Upper lobe of right lung (tissue), 1 donor: ENCODE results near the gene SSMEM1. TPM values are rescaled to one million over a fixed set of nuclear protein-coding genes. Genes with fewer than 3 reads are reported as not detected.

Experiments
- ATAC-seq: fragments of 200-7000 bp; cut with Tn5 transposase; one replicate; pipeline ENCODE4 v1.9.1; 2020; ENCODE audit warnings: mild to moderate bottlenecking, moderate library complexity
- DNase-seq: peaks from one replicate; pipeline ENCODE4 v3.0.0-alpha.2; 2020
- H3K27ac ChIP-seq: fragments of 200-600 bp; one replicate; pipeline ENCODE4 v1.8.0; 2022
- H3K27me3 ChIP-seq: fragments of 200-600 bp; one replicate; pipeline ENCODE4 v1.8.0; 2022; ENCODE audit warnings: mild to moderate bottlenecking
- H3K36me3 ChIP-seq: fragments of 200-600 bp; one replicate; pipeline ENCODE4 v1.8.0; 2022
- H3K4me1 ChIP-seq: fragments of 200-600 bp; one replicate; pipeline ENCODE4 v1.8.0; 2022
- H3K4me3 ChIP-seq: fragments of 200-600 bp; one replicate; pipeline ENCODE4 v1.8.0; 2022; ENCODE audit warnings: mild to moderate bottlenecking
- H3K9me3 ChIP-seq: fragments of 200-600 bp; one replicate; pipeline ENCODE4 v1.8.0; 2022
- CTCF ChIP-seq: fragments of 200-600 bp; IDR thresholded peaks from one replicate; pipeline ENCODE4 v1.8.0; 2022; ENCODE audit warnings: antibody characterized with exemption
- intact Hi-C: fragments of 100-400 bp; cut with DNase I; formaldehyde crosslinking; loops from one replicate; pipeline ENCODE4 v1.11.0; 2022
- total RNA-seq: library from RNA; stranded (reverse); fragmentation: NEBNext Ultra II Directional; extraction: Animal tissue kit (Norgen Biotek cat#: 25700); gene quantifications from one replicate; pipeline ENCODE4 v1.2.1, GENCODE V29; 2021
- donor health status: DM: no; HTN: yes; CAD: no; lungs with severe emphysema.

Gene SSMEM1
- total RNA-seq, 1 donor from 2014 or later = not detected

DNA sequence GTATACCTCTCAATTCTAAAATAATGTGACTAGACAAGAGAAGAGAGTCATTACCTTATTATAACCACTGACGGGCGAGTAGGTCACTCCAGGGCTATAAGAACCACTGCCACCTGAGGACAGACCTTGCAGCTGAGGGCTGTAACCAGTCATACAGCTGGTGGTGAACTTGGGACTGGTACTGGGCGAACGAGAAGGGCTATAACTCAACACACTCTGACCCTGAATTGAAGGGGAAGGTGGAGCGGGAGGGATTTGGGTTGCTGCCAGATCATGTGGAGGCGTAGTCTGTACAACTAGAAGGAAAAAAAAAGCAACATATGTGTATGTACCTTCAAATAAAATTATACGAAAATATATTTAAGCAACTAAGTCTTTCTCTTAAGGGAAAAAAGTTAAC lies 5.9 kb upstream of the SSMEM1 start:
- Histone ChIP-seq H3K9me3 (no peaks in the 10 kb centered on the region), H3K36me3 (peaks cover 68% of the 10 kb centered on the region), H3K27ac (no peak overlapping the region), H3K4me3 (no peak overlapping the region), H3K27me3 (no peaks in the 10 kb centered on the region), H3K4me1 (peaks cover 8% of the 10 kb centered on the region)
- DNase-seq (no peak), ATAC-seq (no peak)
- intact Hi-C loops = no loop called here
- no peak for TF ChIP-seq CTCF

DNA sequence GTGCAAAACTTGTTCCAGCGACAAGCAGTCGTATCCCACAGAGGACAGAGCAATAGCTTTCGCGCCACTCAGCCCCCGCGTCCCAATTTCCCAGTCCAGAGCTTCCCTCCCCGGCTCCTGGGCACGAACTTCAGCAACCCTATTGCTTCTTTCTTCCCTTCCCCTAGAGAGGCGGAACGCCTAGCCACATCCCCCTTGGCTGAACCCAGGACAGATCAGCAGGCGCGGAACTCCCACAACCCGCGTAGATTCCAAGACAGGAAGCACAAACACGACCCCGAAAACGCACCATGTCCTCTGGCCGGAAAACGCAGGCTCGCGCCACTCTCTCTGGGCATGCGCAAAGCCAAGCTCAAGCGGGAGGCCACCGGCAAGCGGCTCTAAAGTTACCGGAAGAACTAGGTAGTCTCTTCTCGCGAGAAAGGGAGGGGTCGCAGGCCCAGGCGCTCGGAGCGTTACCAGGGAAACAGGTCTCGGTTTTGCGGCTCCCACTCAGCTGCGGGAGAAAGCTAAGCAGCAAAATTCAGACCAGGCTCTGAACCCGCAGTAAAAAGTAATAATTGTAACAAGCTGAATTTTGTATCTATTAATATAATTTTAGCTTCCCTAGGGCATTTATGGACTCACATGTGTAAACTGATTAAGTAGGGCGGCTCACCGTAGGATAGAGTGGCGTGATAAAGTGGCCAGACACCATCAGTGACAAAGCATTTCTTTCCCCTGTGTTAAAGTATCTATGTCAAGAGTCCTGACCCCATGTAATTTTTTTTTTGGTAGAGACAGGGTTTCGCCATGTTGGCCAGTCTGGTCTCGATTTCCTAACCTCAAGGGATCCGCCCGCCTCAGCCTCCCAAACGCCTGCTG lies 2.3 kb upstream of the SSMEM1 start, which contains the start of gene TMEM209:
Gene TMEM209, minus strand, starts transcription at position 323 of the 864 bp plus-strand sequence. Its CDS starts 31 bp downstream, at position 292.
- Histone ChIP-seq H3K9me3 (no peaks in the 10 kb centered on the region), H3K4me1 (peaks cover 8% of the 10 kb centered on the region), H3K36me3 (peaks cover 34% of the 10 kb centered on the region), H3K27ac (peak within 1 kb of the TSS; percentile 91), H3K27me3 (no peaks in the 10 kb centered on the region), H3K4me3 (peak within 1 kb of the TSS; percentile 72)
- intact Hi-C loops = no loop called here
- no peak for TF ChIP-seq CTCF
- peak; percentile 97 for DNase-seq
- ATAC-seq = peak; percentile 98

GRCh38 chr7:130207033-130207432 lies 627 bp upstream of the SSMEM1 start:
- peaks cover 8% of the 10 kb centered on the region for H3K4me1 ChIP-seq
- no peak for TF ChIP-seq CTCF
- H3K4me3 ChIP-seq = no peak overlapping the region
- ATAC-seq (no peak), DNase-seq (no peak)
- no peak overlapping the region for H3K27ac ChIP-seq
- H3K9me3 ChIP-seq = no peaks in the 10 kb centered on the region
- H3K27me3 ChIP-seq = no peaks in the 10 kb centered on the region
- peaks cover 17% of the 10 kb centered on the region for H3K36me3 ChIP-seq
- intact Hi-C loops = no loop called here

- Histone ChIP-seq H3K9me3 (no peaks in the 10 kb centered on the region), H3K4me1 (peaks cover 8% of the 10 kb centered on the region), H3K4me3 (no peak overlapping the region), H3K27me3 (no peaks in the 10 kb centered on the region), H3K27ac (no peak overlapping the region), H3K36me3 (peaks cover 2% of the 10 kb centered on the region)
- ATAC-seq (no peak), DNase-seq (no peak)
- TF ChIP-seq CTCF = no peak
- intact Hi-C loops = no loop called here
These were observed 856 bp downstream of the SSMEM1 start for GRCh38 chr7:130208516-130208915.

DNA sequence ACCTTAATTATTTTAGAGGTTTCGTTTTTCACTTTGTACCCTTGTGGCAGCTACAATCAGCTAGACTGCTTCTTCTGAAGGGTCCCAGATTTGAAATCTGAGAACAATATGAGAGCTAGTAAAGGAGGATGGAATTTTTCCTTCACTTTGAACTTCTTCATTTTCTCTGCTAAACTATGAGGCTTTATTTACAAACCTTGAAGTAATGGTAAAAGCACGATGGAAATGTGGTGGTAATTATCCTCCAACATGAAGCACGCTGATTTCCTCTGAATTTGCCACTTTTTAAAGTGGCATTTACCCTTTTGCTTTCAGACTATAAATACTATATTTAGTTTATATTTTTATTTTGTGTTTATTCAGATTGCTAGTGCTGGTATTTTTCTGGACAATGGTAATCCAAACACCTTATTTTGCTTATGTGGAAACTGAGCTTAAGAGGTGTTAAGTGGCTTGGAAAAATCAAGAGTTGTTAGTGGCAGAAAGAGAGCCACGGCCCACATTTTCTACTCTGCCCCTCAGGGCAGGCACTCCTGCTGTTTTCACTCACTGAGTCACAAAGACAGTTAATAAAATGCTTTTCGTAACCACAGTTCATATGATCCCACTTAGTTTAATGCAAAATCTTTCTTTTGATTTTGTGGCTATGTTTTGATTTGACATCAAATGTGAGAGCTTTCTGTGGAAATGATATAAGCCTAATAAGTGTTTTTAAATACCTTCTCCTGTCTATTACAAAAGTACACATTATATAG lies 2.7 kb downstream of the SSMEM1 start:
- TF ChIP-seq CTCF = no peak
- H3K36me3 ChIP-seq = no peaks in the 10 kb centered on the region
- no peak overlapping the region for H3K4me3 ChIP-seq
- no peaks in the 10 kb centered on the region for H3K27me3 ChIP-seq
- DNase-seq = no peak
- no peak overlapping the region for H3K27ac ChIP-seq
- intact Hi-C loops = no loop called here
- no peaks in the 10 kb centered on the region for H3K4me1 ChIP-seq
- H3K9me3 ChIP-seq = no peaks in the 10 kb centered on the region
- no peak for ATAC-seq
